Hematopoietic multipotent progenitor cell (in vitro differentiated cells): Measurements from ENCODE around the gene WWOX. TPM values are rescaled to one million over a fixed set of nuclear protein-coding genes. Genes with fewer than 3 reads are reported as not detected.
A peak's percentile ranks its signal among the peaks of the same experiment; 100 is the strongest.

Experiments
- DNase-seq, 3 donors: peaks; one replicate each; pipeline ENCODE4 v3.0.0-alpha.2; 2011 to 2015; ENCODE audit warnings: low read depth in 2 of 3, low spot score in 2 of 3
- total RNA-seq: library from RNA; depleted of rRNA; stranded (reverse); fragments of >200 nt; gene quantifications from one replicate; pipeline ENCODE4 v1.2.3, GENCODE V29; 2012

Gene WWOX
- total RNA-seq, 1 donor = 24.8 TPM

- DNase-seq = no peak
Observed at GRCh38 chr16:78290872-78291591, 191.6 kb downstream of the WWOX start.

- DNase-seq = no peak
Observed at GRCh38 chr16:78291604-78292003, 192.2 kb downstream of the WWOX start.

GRCh38 chr16:78292086-78292843 lies 192.8 kb downstream of the WWOX start:
- no peak for DNase-seq

GRCh38 chr16:78292844-78293380 lies 193.5 kb downstream of the WWOX start:
- DNase-seq = no peak

- no peak for DNase-seq
Observed at GRCh38 chr16:78294538-78295225, 195.2 kb downstream of the WWOX start.

- DNase-seq = no peak
Observed at GRCh38 chr16:78297066-78297666, 197.7 kb downstream of the WWOX start.

- DNase-seq = no peak
Observed at GRCh38 chr16:78298986-78299385, 199.5 kb downstream of the WWOX start.

- no peak for DNase-seq
Observed at GRCh38 chr16:78300469-78300868, 201.0 kb downstream of the WWOX start.

- no peak for DNase-seq
Observed at GRCh38 chr16:78303946-78304345, 204.5 kb downstream of the WWOX start.

- DNase-seq = no peak
Observed at GRCh38 chr16:78306361-78306760, 206.9 kb downstream of the WWOX start.

- no peak for DNase-seq
Observed at GRCh38 chr16:78307824-78308528, 208.5 kb downstream of the WWOX start.

GRCh38 chr16:78309763-78310162 lies 210.3 kb downstream of the WWOX start:
- no peak for DNase-seq

- DNase-seq = no peak
Observed at GRCh38 chr16:78310196-78310595, 210.7 kb downstream of the WWOX start.

- peak in 2 of 3 donors; percentile 46 to 77 for DNase-seq
Observed at GRCh38 chr16:78310990-78311561, 211.6 kb downstream of the WWOX start.

- no peak for DNase-seq
Observed at GRCh38 chr16:78311831-78312230, 212.4 kb downstream of the WWOX start.

- DNase-seq = no peak
Observed at GRCh38 chr16:78317564-78318240, 218.2 kb downstream of the WWOX start.

GRCh38 chr16:78321620-78322360 lies 222.3 kb downstream of the WWOX start:
- no peak for DNase-seq

- no peak for DNase-seq
Observed at GRCh38 chr16:78323315-78323714, 223.9 kb downstream of the WWOX start.
